Spleen (tissue), 7 donors: ENCODE results near the gene FMOD.

Experiments used
- POLR2A ChIP-seq, 3 donors: fragments of 450-650 bp; IDR thresholded peaks; one replicate each; pipeline ENCODE4 v1.5.1; 2017; ENCODE audit warnings: antibody characterized with exemption in 3 of 3, mild to moderate bottlenecking in 1 of 3
- POLR2AphosphoS5 ChIP-seq, 3 donors: sonication (generic); formaldehyde crosslinking; IDR thresholded peaks; one replicate each; pipeline ENCODE4 v1.5.1; 2017; ENCODE audit warnings: antibody characterized with exemption in 3 of 3
- TF ChIP-seq, protein P1 (sequence below), 11 experiments: fragments of 200-600 bp in 7 of 11; fragments of 450-650 bp in 4 of 11; sonication (generic) in 4 of 11; IDR thresholded peaks in 8 of 11; conservative IDR thresholded peaks in 3 of 11; 1 replicate in 7 of 11; 2 replicates in 4 of 11; pipeline versions ENCODE4 v1.4.0 to v1.8.0; 2016 to 2021; ENCODE audit warnings: antibody characterized with exemption in 11 of 11, inconsistent platforms in 4 of 11, mild to moderate bottlenecking in 1 of 11
- donor health status: DM: no; HTN: no; CAD: no; lungs with moderate emphysema.
- donor health status: DM: no; HTN: no; CAD: no.
- donor health status: DM: no; HTN: no; CAD: no.

DNA sequence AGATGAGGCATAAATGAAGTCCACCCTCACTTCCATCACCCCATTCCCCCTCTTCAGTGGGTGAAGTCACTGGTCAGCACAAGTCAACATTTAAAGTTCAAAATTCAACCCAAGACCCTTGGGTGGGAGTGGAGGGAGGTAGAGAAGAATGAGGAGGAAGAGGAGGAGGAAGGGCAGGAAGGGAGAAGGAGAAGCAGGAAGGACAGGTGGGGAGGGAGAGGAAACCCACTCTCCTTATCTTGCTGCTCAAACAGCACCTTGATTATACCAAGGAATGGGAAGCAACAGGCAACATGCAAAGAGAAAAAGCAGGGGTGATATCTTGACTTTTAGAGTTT, 49.6 kb downstream of the FMOD start:
- TF ChIP-seq, protein P1, sequence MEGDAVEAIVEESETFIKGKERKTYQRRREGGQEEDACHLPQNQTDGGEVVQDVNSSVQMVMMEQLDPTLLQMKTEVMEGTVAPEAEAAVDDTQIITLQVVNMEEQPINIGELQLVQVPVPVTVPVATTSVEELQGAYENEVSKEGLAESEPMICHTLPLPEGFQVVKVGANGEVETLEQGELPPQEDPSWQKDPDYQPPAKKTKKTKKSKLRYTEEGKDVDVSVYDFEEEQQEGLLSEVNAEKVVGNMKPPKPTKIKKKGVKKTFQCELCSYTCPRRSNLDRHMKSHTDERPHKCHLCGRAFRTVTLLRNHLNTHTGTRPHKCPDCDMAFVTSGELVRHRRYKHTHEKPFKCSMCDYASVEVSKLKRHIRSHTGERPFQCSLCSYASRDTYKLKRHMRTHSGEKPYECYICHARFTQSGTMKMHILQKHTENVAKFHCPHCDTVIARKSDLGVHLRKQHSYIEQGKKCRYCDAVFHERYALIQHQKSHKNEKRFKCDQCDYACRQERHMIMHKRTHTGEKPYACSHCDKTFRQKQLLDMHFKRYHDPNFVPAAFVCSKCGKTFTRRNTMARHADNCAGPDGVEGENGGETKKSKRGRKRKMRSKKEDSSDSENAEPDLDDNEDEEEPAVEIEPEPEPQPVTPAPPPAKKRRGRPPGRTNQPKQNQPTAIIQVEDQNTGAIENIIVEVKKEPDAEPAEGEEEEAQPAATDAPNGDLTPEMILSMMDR (IDR thresholded peaks at IDR 0.05 in 8 of 11, conservative IDR thresholded peaks at IDR 0.05 in 3 of 11), result no peak
- no peak for TF ChIP-seq POLR2A (IDR thresholded peaks at IDR 0.05)
- no peak for TF ChIP-seq POLR2AphosphoS5 (IDR thresholded peaks at IDR 0.05)
